ENCODE results near the gene PSMD9. TPM values are rescaled to one million over a fixed set of nuclear protein-coding genes. Genes with fewer than 3 reads are reported as not detected.

The PSMD9 gene
- total and polyA plus RNA-seq, 10 of the 15 experiments (the other 5 are each of a cell fraction or from before 2014, with no cell fraction given): 14.6 to 152 (median 58.1) TPM

- Histone ChIP-seq H3K9me3 (replicated peaks; ENCODE audit: control insufficient read depth, insufficient read depth, low read length) (no peaks in the 10 kb centered on the region), H4K20me1 (ENCODE audit: control insufficient read depth, insufficient read depth) (no peaks in the 10 kb centered on the region), H3K27me3 (replicated peaks in 1 of 2; ENCODE audit: control insufficient read depth in 2 of 2, insufficient read depth in 2 of 2, low read length in 1 of 2) (no peaks in the 10 kb centered on the region), H3K4me2 (ENCODE audit: control insufficient read depth, insufficient read depth) (peak overlapping the region; percentile 100), H3K27ac (ENCODE audit: control insufficient read depth, insufficient read depth) (peak overlapping the region; percentile 58), H2AFZ (ENCODE audit: control insufficient read depth, low read depth, low read length) (peak overlapping the region; percentile 97), H3K36me3 (ENCODE audit: control insufficient read depth in 2 of 2, insufficient read depth in 2 of 2, low read length in 1 of 2) (no peaks in the 10 kb centered on the region), H3K9ac (ENCODE audit: control insufficient read depth, insufficient read depth, low read length) (peak overlapping the region; percentile 79), H3K79me2 (ENCODE audit: control insufficient read depth, insufficient read depth, low read length) (no peaks in the 10 kb centered on the region), H3K4me1 (ENCODE audit: control insufficient read depth, insufficient read depth, low read length) (peaks cover 3% of the 10 kb centered on the region; the same call in 1 of the 2 replicates), H3K4me3 (peak overlapping the region; percentile 78)
- CTCF ChIA-PET: interaction anchor here (0.5 to 3.8 kb wide), 5 partner anchors 11 to 45 kb away, joined by 3 to 33 read pairs (median 11); partner anchors contain the start of gene RHOF
- DNase-seq (ENCODE audit: low read depth, low spot score) (peak; percentile 86), FAIRE-seq (peak; percentile 98), ATAC-seq (peak; percentile 100)
- BruUV-seq (replicated peaks): no TSS peak
- POLR2A ChIA-PET: no interaction called here
- RAD21 ChIA-PET (ENCODE audit: unreplicated experiment): no interaction called here
- in situ Hi-C loops (cut with MboI) (no loop called here), intact Hi-C loops (cut with micrococcal nuclease; ENCODE audit: unreplicated experiment) (no loop called here)
- 23% methylated on average over 53 of the region's 53 CpGs for WGBS (ENCODE audit: insufficient coverage, insufficient replicate concordance, low lambda C conversion rate, missing lambda C conversion rate)
- SMC1A ChIA-PET (ENCODE audit: uncharacterized antibody, unreplicated experiment): interaction anchor here (1.6 kb wide), 1 partner anchor 24 kb away, joined by 3 read pairs; no protein-coding TSS in a partner anchor
- TF ChIP-seq, protein P1, sequence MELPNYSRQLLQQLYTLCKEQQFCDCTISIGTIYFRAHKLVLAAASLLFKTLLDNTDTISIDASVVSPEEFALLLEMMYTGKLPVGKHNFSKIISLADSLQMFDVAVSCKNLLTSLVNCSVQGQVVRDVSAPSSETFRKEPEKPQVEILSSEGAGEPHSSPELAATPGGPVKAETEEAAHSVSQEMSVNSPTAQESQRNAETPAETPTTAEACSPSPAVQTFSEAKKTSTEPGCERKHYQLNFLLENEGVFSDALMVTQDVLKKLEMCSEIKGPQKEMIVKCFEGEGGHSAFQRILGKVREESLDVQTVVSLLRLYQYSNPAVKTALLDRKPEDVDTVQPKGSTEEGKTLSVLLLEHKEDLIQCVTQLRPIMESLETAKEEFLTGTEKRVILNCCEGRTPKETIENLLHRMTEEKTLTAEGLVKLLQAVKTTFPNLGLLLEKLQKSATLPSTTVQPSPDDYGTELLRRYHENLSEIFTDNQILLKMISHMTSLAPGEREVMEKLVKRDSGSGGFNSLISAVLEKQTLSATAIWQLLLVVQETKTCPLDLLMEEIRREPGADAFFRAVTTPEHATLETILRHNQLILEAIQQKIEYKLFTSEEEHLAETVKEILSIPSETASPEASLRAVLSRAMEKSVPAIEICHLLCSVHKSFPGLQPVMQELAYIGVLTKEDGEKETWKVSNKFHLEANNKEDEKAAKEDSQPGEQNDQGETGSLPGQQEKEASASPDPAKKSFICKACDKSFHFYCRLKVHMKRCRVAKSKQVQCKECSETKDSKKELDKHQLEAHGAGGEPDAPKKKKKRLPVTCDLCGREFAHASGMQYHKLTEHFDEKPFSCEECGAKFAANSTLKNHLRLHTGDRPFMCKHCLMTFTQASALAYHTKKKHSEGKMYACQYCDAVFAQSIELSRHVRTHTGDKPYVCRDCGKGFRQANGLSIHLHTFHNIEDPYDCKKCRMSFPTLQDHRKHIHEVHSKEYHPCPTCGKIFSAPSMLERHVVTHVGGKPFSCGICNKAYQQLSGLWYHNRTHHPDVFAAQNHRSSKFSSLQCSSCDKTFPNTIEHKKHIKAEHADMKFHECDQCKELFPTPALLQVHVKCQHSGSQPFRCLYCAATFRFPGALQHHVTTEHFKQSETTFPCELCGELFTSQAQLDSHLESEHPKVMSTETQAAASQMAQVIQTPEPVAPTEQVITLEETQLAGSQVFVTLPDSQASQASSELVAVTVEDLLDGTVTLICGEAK (IDR thresholded peaks at IDR 0.05; ENCODE audit: borderline replicate concordance): no peak
- TF ChIP-seq TBL1XR1 (IDR thresholded peaks at IDR 0.05; ENCODE audit: low read depth, low read length) (no peak), IKZF1 (conservative IDR thresholded peaks at IDR 0.05) (peak; percentile 37; the same call in 1 of the 2 replicates), SPI1 (IDR thresholded peaks at IDR 0.05; ENCODE audit: borderline replicate concordance, insufficient read depth, low read depth, low read length) (peak; percentile 48; the same call in 1 of the 2 replicates), NKRF (conservative IDR thresholded peaks at IDR 0.05) (no peak), SP1 (IDR thresholded peaks at IDR 0.05; ENCODE audit: low read depth, low read length) (peak; percentile 65), ZNF687 (IDR thresholded peaks at IDR 0.05) (no peak), ZNF217 (IDR thresholded peaks at IDR 0.05) (no peak)
- TF ChIP-seq, protein P2, sequence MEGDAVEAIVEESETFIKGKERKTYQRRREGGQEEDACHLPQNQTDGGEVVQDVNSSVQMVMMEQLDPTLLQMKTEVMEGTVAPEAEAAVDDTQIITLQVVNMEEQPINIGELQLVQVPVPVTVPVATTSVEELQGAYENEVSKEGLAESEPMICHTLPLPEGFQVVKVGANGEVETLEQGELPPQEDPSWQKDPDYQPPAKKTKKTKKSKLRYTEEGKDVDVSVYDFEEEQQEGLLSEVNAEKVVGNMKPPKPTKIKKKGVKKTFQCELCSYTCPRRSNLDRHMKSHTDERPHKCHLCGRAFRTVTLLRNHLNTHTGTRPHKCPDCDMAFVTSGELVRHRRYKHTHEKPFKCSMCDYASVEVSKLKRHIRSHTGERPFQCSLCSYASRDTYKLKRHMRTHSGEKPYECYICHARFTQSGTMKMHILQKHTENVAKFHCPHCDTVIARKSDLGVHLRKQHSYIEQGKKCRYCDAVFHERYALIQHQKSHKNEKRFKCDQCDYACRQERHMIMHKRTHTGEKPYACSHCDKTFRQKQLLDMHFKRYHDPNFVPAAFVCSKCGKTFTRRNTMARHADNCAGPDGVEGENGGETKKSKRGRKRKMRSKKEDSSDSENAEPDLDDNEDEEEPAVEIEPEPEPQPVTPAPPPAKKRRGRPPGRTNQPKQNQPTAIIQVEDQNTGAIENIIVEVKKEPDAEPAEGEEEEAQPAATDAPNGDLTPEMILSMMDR (IDR thresholded peaks at IDR 0.05 in 2 of 3, conservative IDR thresholded peaks at IDR 0.05 in 1 of 3; ENCODE audit: control insufficient read depth in 2 of 3, extremely low read depth in 1 of 3, insufficient read depth in 1 of 3, low read depth in 3 of 3, low read length in 3 of 3): peak in 1 of 3 experiments; percentile 20; a peak in 1 of 6 replicates
Observed at GRCh38 chr12:121839106-121839992, 49.2 kb upstream of the PSMD9 start.

Data from GM12878 (cell line).